Fibroblast of the conjunctiva (primary cell): ENCODE data around the gene WDR91.

Experiments
- DNase-seq: peaks from one replicate; pipeline ENCODE4 v3.0.0-alpha.2; 2010; ENCODE audit warnings: low read depth

The WDR91 gene

DNA sequence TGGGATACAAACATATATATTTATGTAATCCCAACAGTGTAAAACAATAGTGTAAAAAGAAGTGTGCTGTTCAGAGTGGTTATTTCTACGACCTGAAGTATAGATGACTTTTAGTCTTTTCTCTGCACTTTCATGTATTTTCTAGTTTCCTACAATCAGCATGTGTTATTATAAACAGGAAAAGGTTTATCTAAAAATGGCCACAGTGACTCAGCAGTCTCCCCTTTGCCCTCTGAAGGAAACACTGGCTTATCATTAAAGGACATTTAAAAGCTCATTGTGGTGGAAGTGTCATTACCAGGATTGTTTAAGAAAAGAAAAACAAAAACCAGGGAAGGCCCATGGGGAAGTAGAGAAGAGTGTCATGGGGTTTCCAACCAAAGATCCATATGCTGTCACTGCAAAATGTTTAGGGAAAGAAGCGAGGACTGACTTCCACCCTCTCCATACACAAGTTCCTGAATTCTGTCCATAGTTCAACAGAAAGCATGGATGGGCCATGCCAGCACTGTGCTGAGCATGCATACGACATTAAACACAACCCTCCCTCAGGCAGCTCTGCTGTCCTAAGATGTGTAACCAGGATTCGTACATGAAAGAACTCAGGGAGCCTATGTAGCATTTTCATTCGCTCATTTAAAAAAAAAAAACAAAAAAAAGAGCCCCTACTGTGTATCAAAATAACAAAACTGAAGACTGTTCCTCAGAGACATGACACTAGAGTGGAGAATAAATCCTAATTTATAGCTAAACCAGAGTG is 51.0 kb downstream of the WDR91 start:
- no peak for DNase-seq

DNA sequence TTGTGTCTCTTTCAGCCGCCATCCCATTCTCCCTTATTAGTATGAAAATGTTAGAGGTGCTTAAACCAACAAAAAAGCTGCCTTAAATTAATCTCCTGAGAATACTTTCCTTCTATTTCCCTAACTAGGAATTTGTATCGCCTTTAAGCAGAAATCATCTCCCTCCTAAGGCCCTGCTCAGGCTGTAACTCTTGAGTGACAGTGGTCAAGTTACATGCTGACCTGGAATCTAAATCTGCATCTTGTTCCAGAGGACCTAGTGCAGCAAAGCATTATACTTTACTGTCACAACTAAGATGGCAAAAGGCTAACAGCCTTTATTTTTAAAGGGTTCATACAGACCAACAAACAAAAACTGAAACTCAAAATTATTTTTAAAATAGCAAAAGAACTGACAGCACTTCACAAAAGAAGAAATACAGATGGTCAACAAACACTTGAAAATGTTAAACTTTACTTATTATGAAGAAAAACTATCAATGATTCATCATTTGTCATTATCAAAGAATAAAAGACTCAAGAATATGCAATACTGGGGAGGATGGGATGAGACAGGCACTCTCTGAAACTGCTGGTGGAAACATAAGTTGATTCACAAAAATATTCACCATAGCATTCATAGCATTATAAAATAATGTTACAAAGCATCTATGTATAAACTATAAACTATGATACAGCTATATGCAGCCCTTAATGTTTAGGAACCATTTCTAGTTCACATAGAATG is 51.8 kb downstream of the WDR91 start:
- no peak for DNase-seq

DNA sequence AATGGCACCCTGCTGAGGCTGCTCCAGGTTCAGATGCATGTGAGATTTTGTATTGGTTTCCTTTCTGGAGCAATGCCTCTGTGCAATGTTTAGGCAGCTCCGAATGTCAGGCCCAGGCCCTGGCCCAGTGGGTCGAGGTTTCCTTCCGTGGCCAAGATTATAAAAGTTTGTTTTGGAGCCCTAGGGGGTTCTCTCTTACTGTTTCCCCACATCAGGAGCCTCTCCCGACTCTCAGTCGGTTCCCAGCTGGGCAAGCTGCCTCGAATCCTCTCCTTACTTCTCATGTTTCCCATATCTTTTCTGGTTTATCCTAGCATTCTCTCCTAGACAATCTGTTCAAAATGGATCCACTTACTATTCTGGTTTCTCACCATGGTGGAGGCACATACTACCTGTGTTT is 52.5 kb downstream of the WDR91 start:
- DNase-seq: no peak

DNA sequence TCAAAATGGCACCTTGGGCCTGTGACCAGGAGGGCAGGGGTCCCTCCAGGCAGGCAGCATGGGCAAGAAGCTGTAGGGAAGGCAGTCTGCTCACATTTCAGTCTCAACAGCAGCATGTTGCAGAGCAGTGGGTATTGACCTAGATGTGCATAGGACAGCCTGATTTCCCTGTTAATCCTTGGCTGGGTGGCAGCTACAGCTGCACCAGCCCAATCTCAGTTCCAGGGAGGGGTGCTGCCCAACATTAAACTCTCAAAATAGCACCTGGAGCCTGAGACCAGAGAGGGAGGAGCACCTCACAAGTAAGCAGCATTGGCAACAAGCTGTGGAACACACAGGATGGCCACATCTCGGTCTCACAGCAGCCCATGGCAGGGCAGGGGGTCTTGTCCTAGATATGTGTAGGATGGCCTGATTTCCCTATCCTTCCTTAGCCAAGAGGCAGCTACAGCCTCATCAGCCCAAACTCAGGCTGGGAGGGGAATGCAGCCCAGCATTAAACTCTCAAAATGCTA is 53.1 kb downstream of the WDR91 start:
- DNase-seq: no peak

DNA sequence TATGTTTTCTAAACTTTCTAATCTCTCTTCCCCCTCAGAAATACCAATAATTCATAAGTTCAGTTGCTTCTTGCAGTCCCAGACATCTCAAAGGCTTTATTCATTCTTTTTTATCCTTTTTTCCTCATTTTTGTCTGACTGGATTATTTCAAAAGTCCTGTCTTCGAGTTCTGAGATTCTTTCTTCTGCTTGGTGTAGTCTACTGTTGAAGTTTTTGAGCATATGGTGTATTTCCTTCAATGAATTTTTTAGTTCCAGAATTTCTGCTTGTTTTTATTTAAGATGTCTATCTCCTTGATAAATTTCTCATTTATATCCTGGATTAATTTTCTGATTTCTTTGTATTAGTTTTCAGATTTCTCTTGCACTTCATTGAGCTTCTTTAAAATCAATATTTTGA is 55.0 kb downstream of the WDR91 start:
- DNase-seq: no peak

DNA sequence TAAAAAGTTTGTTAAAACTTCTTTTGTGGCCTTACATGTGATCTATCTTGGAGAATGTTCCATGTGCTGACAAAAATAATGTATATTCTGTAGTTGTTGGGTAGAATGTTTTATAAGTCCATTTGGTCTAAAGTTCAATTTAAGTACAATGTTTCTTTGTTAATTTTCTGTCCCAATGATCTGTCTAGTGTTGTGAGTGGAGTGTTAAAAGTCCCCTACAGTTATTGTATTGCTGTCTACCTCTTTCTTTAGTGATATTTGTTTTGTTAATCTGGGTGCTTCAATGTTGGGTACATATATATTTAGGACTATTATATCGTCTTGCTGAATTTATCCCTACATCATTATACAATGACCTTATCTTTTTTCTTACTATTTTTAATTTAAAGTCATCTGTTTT is 56.6 kb downstream of the WDR91 start:
- DNase-seq: no peak

DNA sequence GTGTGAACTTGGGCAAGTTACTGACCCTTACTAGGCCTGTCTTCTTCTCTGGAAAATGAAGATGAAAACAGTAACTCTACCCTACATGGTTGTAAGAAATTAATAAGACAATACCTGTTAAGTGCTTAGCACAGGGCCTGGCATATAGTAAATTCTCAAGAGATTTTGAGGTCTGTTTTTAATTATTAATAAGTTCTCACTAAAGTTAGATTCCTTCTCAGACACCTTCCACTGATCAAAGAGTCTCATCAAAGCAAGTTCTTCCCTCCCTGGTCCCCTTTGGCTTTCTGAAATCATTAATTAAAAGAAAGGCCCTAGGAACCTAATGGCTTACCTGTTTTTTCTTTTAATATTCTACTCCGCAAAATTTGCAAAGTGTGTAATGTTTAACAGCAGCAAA is 58.9 kb downstream of the WDR91 start:
- DNase-seq: no peak

DNA sequence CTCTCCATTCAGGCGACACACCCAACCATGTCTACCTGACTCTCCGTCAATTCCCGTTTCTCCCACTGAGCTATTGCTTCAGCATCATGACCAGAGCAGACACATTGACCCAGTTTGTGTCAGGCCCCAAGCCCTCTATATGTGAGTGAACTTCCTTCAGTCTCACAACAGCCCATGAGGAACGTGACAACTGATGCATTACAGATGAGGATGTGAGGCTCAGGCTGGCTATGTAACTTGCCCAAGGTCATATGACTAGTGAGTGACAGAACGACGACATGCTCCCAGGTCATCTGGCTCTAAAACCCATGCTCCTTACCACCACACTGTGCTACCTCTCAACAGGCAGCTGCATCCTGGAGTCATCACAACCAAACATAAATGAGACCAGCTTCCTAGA is 59.8 kb downstream of the WDR91 start:
- no peak for DNase-seq

DNA sequence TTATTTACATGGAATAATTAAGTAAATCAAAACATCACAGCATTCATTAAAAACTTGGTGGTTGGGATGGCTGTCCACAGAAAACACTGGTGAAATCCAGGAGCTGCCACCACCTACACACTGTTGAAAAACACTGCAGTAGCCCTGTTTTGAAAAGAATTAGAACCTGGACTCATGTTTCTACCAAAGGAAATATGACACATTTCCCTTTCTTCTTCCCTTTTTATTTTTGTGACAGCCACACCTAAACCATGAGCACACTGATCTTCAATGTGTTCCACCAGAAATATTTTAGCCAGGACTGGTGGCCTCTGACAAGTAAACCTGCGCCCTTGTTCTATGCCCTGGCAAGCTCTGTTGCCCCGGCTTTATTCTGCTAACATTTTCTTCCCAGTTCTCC is 60.2 kb downstream of the WDR91 start:
- DNase-seq: no peak

DNA sequence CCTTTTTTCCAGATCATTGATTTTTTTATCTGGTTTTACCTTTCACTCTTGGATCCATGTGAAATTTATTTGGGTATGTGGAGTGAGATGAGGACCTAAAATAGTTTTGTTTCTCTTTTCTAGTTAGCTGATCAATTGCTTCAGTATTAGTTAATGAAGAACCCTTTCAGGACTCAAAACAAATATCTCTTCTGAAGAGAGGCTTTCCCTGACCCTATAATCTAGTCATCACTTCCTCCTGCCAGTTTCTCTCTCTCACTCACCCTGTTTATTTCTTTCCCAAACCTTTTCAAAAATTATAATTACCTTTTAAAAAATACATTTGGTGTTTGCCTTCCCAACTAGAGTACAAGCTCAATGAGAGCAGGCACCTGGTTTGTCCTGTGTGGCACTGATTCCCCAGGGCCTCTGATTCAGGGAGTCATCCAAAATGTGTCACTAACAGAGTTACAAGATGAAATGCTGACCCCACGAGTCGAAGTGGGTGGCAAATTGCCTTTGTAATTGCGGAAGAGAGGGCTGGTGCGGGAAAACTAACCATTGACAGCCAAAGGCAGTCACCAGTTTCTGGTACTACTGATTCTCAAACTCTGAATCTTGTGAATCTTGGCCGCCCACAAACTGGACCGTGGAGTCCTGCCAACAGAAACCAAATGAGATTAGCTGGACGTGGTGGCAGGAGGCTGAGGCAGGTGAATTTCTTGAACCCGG is 61.1 kb downstream of the WDR91 start:
- DNase-seq: no peak

DNA sequence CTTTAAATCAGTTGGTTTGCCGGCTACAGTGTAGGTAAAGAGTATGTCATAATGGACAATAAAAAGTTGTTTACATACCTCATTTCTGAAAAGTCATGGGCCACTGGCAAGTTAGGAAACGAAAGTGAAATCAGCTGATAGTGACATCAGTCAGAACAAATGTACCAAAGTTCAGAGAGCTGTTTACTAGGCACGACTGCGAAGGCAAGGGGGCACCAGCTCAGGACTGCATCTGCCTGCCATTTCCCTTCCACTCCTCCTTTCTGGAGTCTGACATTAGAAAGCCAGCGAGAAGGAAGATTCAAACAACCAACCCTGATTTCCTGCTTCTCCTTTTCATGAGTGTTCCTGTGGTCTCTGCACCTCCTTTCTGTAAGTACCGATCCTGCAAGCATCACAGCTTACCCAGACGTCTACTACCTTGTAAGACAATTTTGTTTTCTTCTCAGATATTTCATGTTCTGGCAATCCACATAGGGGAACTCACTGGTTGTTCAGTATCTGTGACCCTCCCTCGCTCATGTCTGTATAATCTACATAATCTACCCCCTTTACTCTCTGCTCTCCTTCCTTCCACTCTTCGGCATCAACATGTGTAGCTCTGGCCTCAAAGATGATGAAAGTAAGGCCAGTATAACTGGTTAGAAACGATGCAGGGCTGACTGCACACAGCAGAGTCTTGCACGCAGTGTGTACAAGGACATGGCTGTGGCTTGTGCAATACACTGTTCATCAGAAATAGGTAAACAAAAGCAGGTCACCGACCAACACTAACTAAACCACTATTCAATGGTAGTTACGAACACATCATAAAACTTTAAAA is 63.2 kb downstream of the WDR91 start, which contains the start of gene TMEM140:
Gene TMEM140 (plus strand): TSS at position 174 of the 823 bp plus-strand sequence. CDS start 16,370 bp downstream, outside the sequence.
- DNase-seq: peak; percentile 26

DNA sequence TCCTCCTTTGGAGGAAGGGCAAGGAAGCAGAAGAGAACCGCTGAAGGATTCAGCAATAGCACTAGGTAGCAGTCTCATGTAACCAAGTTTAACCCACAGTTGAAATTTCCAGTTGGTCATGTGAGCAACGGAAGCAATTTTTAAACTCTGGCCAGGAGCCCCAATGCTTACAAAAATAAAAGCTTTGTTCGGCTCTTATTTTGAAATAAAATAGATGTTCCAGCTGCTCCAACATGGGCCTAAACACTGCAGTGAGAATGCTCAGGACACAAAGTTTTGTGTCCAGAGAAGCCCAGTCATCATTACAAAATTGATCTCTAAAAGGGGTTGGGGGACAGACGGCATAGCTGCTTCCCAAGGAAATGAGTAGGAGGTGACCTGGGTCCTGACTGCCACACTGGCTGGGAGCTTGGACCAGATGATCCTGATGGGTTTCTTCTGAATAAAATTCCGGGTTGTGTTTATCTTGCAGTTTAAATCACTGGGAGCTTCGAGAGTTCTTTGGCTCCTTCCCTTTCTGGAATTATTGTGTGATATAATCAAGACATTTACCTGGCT is 63.9 kb downstream of the WDR91 start:
- peak; percentile 26 for DNase-seq

DNA sequence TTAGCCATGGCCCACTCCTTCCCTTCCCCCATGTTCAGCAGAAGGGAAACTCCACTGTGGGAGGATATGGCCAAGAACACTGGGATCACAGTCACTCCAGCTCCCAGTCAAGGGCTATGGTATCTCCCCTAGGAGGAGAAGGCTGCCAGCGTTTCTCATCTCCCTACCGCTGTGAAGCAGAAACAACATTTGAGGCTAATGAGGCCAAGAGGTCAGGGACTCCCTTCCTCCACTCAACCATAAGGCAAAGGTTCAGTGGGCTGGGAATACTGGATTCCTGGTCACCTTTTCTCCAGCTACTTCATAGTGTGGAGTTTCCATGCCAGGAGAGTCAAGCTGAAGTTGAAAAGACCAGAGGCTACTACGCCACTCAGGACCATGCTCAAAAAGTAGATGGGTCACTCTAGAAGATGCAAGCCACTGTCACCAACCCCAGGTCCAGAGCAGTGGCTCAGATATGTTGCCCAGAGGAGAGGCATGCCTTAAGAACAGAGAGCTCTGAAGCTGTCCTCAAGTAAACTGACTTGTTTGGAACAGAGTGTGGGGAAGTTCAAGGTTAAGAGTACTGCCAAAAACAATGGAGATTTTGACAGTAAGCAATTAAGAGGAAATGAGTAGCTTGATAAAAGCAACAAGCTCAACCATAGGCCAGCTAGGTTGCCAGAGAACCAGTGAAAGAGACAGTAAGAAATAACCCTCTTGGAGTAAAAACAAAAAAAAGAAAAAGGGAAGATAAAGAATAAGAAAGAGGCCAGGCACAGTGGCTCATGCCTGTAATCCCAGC is 67.2 kb downstream of the WDR91 start:
- no peak for DNase-seq
